ENCODE measurements around the gene CFAP45.

DNA sequence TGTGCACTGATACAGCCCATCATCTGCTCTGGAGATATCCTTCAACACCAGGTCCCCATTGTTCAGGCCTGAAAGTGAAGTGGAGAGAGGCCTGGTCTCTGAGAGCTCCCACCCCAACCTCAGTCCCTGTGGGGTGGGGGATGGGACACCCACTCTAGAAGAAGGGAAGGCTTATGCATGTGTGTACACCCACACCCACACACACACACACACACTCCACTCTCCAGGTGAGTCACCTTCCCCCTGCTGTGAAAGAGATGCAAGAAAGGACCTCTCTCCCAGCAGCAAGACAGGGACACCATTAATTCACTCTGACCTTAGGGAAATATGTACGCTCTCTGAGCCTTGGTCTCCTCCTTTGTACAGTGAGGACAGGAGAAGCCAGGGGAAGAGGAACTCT is 43.4 kb downstream of the CFAP45 start:
- TF ChIP-seq, protein P1, sequence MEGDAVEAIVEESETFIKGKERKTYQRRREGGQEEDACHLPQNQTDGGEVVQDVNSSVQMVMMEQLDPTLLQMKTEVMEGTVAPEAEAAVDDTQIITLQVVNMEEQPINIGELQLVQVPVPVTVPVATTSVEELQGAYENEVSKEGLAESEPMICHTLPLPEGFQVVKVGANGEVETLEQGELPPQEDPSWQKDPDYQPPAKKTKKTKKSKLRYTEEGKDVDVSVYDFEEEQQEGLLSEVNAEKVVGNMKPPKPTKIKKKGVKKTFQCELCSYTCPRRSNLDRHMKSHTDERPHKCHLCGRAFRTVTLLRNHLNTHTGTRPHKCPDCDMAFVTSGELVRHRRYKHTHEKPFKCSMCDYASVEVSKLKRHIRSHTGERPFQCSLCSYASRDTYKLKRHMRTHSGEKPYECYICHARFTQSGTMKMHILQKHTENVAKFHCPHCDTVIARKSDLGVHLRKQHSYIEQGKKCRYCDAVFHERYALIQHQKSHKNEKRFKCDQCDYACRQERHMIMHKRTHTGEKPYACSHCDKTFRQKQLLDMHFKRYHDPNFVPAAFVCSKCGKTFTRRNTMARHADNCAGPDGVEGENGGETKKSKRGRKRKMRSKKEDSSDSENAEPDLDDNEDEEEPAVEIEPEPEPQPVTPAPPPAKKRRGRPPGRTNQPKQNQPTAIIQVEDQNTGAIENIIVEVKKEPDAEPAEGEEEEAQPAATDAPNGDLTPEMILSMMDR (IDR thresholded peaks at IDR 0.05): no peak
- TF ChIP-seq POLR2A (IDR thresholded peaks at IDR 0.05): no peak
